CD4-positive, alpha-beta memory T cell (primary cell): ENCODE results near the gene SLC35A3. TPM values are rescaled to one million over a fixed set of nuclear protein-coding genes. Genes with fewer than 3 reads are reported as not detected.
A peak's percentile ranks its signal among the peaks of the same experiment; 100 is the strongest.

ENCODE experiments used
- CTCF ChIA-PET: fragments of 350-600 bp; sonication (Branson Sonifier 250); formaldehyde crosslinking; loops from one replicate; lab custom pipeline; 2021; ENCODE audit warnings: inconsistent platforms; ENCODE audit not compliant: partially characterized antibody; lab: Charles Lee
- POLR2A ChIA-PET: fragments of 350-600 bp; sonication (Branson Sonifier 250); formaldehyde crosslinking; loops from one replicate; lab custom pipeline; 2021; ENCODE audit not compliant: partially characterized antibody; lab: Charles Lee
- DNase-seq, 5 donors: peaks; one replicate each; pipeline versions ENCODE4 v3.0.0 to v3.0.0-alpha.2; 2020 to 2022; ENCODE audit warnings: mixed read lengths in 1 of 5
- H3K27ac ChIP-seq: one replicate; pipeline ENCODE4 v1.7.0; 2013; ENCODE audit warnings: low read depth, low read length
- H3K27me3 ChIP-seq: 2 replicates; pipeline ENCODE4 v1.7.0; 2013; ENCODE audit warnings: mild to moderate bottlenecking, low read length, moderate library complexity; ENCODE audit not compliant: insufficient read depth
- H3K36me3 ChIP-seq: 2 replicates; pipeline ENCODE4 v1.7.0; 2013; ENCODE audit warnings: mild to moderate bottlenecking, low read length, moderate library complexity; ENCODE audit not compliant: insufficient read depth
- H3K4me1 ChIP-seq: 2 replicates; pipeline ENCODE4 v1.7.0; 2013; ENCODE audit warnings: mild to moderate bottlenecking, low read length, moderate library complexity; ENCODE audit not compliant: insufficient read depth
- H3K4me3 ChIP-seq, 2 donors: one replicate each; pipeline ENCODE4 v1.7.0; 2013; ENCODE audit warnings: low read length in 2 of 2, mild to moderate bottlenecking in 1 of 2
- H3K9me3 ChIP-seq, 2 donors: one replicate each; pipeline ENCODE4 v1.7.0; 2013; ENCODE audit warnings: low read length in 2 of 2, control low read depth in 1 of 2; ENCODE audit not compliant: control insufficient read depth in 1 of 2
- H3K27ac Mint-ChIP-seq, 7 donors: one replicate each; pipeline ENCODE4 v1.8.0; 2020 to 2021; ENCODE audit warnings: mixed read lengths in 7 of 7, mild to moderate bottlenecking in 6 of 7, inconsistent platforms in 3 of 7, moderate library complexity in 3 of 7
- H3K27me3 Mint-ChIP-seq, 2 donors: one replicate each; pipeline ENCODE4 v1.8.0; 2020 to 2021; ENCODE audit warnings: mixed read lengths in 2 of 2
- H3K36me3 Mint-ChIP-seq, 2 donors: one replicate each; pipeline ENCODE4 v1.8.0; 2020 to 2021; ENCODE audit warnings: mixed read lengths in 2 of 2, inconsistent platforms in 1 of 2, mild to moderate bottlenecking in 1 of 2
- H3K4me1 Mint-ChIP-seq, 4 donors: one replicate each; pipeline ENCODE4 v1.8.0; 2020 to 2021; ENCODE audit warnings: mixed read lengths in 4 of 4, mild to moderate bottlenecking in 1 of 4
- H3K4me3 Mint-ChIP-seq, 8 donors: one replicate each; pipeline ENCODE4 v1.8.0; 2020 to 2021; ENCODE audit warnings: mixed read lengths in 8 of 8, mild to moderate bottlenecking in 7 of 8, moderate library complexity in 6 of 8, inconsistent platforms in 3 of 8
- H3K9me3 Mint-ChIP-seq, 8 donors: one replicate each; pipeline ENCODE4 v1.8.0; 2020 to 2021; ENCODE audit warnings: mixed read lengths in 8 of 8, mild to moderate bottlenecking in 5 of 8, inconsistent platforms in 3 of 8, moderate library complexity in 1 of 8
- intact Hi-C: fragments of 100-400 bp; cut with micrococcal nuclease; formaldehyde crosslinking; loops from one replicate; pipeline ENCODE4 v1.15.1; 2023
- polyA plus RNA-seq, 2 donors: library from polyadenylated mRNA; unstranded; fragments of 300-500 nt; fragmentation: Illumina TruSeq; gene quantifications; one replicate each; pipeline ENCODE4 v1.2.3, GENCODE V29; 2021
- total RNA-seq, 2 experiments: library from RNA; stranded (reverse); gene quantifications; one replicate each; pipeline ENCODE4 v1.2.3, GENCODE V29; 2021

Gene SLC35A3
- total and polyA plus RNA-seq, 4 experiments from 2014 or later: 9.0 to 31.5 (median 18.5) TPM

DNA sequence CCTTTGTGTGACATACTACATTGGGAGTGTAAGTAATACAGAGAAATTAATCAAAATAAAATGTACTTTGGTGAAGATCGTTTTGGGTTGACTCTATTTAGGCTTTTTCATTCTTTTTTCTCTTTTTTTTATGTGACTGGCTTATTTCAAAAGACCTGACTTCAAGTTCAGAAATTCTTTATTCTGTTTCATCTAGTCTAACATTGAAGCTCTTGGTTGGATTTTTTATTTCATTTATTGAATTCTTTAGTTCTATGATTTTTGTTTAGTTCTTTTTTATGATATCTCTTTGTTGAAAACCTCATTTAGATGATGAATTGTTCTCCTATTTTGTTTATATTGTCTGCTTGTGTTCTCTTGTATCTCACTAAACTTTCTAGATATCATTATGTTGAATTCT is 35.6 kb downstream of the SLC35A3 start:
- H3K4me3 Mint-ChIP-seq: no peak overlapping the region
- H3K4me1 Mint-ChIP-seq: peaks cover 4 to 20% (median 18%) of the 10 kb centered on the region in 4 donors
- POLR2A ChIA-PET: no interaction called here
- DNase-seq: no peak
- Histone ChIP-seq H3K36me3 (peaks cover 4% of the 10 kb centered on the region), H3K4me1 (no peaks in the 10 kb centered on the region), H3K9me3 (no peaks in the 10 kb centered on the region), H3K4me3 (no peak overlapping the region), H3K27ac (no peak overlapping the region), H3K27me3 (no peaks in the 10 kb centered on the region)
- no peak overlapping the region for H3K27ac Mint-ChIP-seq
- CTCF ChIA-PET: no interaction called here
- H3K36me3 Mint-ChIP-seq: peaks cover 51 to 70% of the 10 kb centered on the region in 2 donors
- peaks cover 0 to 23% (median 12%) of the 10 kb centered on the region in 8 donors for H3K9me3 Mint-ChIP-seq
- no peaks in the 10 kb centered on the region for H3K27me3 Mint-ChIP-seq
- intact Hi-C loops: no loop called here

DNA sequence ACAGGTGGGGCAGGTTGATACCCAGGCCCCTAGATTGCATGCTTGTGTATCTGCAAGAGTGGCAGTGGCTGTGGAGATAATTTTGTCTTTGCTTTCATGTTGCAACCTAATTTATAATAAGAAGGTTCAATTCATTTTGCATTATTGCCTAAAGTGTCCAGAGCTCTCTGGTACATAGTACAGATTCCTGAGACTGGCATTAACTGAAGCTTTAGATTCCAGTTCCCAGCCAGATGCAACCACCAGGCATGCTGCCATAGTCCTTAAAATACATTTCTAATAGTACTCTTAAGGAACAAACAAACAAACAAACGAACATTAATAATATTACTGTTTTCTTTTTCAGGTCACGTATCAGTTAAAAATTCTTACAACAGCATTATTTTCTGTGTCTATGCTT is 36.9 kb downstream of the SLC35A3 start:
- H3K9me3 ChIP-seq: no peaks in the 10 kb centered on the region
- H3K4me3 ChIP-seq: no peak overlapping the region
- no peak for DNase-seq
- ChIA-PET CTCF (no interaction called here), POLR2A (no interaction called here)
- H3K4me1 ChIP-seq: no peaks in the 10 kb centered on the region
- Mint-ChIP-seq H3K36me3 (peaks cover 41 to 57% of the 10 kb centered on the region in 2 donors), H3K4me3 (no peak overlapping the region), H3K27me3 (no peaks in the 10 kb centered on the region), H3K27ac (no peak overlapping the region), H3K9me3 (peaks cover 0 to 23% (median 12%) of the 10 kb centered on the region in 8 donors), H3K4me1 (peaks cover 0 to 17% (median 9%) of the 10 kb centered on the region in 4 donors)
- H3K27me3 ChIP-seq: no peaks in the 10 kb centered on the region
- H3K36me3 ChIP-seq: peaks cover 4% of the 10 kb centered on the region
- intact Hi-C loops: no loop called here
- H3K27ac ChIP-seq: no peak overlapping the region

DNA sequence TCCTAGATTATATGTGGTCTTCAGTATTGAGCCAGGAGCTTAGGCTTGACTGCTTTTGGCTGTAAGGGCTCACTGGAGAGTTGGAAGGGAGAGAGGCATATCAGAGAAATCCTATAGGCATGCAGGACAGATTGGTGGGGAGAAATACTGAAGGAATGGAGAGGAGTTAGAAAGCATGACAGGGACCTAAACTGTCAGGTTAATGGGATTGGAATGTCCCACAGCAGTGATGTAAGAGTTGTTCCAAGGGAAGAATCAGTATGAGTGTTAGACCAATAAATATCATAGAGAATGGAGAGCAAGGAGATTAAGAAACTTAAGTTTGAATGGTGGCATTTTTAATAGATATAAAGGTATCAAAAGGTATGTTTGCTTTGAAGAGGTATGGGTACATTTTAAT is 39.7 kb downstream of the SLC35A3 start:
- POLR2A ChIA-PET: no interaction called here

DNA sequence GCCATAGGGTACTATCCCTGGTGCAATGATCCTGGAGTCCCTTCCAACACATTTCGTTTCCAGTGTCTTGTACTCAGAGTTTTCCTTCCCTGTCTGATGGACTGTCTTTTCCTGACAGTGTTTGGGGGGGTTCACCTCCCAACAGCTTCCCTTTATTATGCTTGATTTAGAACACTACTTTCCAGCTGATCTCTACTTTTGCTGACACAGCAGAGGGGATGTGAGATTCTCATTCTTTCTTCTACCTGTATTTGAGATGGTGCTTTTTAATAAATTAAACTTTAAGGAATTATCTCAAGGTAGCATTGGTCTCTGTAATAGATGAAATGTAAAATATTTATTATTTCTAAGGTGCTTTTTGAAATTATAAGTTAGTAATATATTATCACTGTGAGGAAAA is 41.0 kb downstream of the SLC35A3 start:
- no peak overlapping the region for H3K27ac ChIP-seq
- peaks cover 4% of the 10 kb centered on the region for H3K36me3 ChIP-seq
- CTCF ChIA-PET: interaction anchor here (2.1 kb wide), 1 partner anchor 13 kb away, joined by 4 read pairs; no protein-coding TSS in a partner anchor
- H3K4me3 ChIP-seq: no peak overlapping the region
- POLR2A ChIA-PET: no interaction called here
- peaks cover 0 to 3% (median 2%) of the 10 kb centered on the region in 8 donors for H3K9me3 Mint-ChIP-seq
- H3K27ac Mint-ChIP-seq: peak overlapping the region in 1 of 7 donors; percentile 32
- no peaks in the 10 kb centered on the region for H3K4me1 ChIP-seq
- DNase-seq: no peak
- H3K36me3 Mint-ChIP-seq: peaks cover 24 to 32% of the 10 kb centered on the region in 2 donors
- H3K9me3 ChIP-seq: no peaks in the 10 kb centered on the region
- H3K27me3 Mint-ChIP-seq: no peaks in the 10 kb centered on the region
- H3K27me3 ChIP-seq: no peaks in the 10 kb centered on the region
- peaks cover 0 to 6% (median 0%) of the 10 kb centered on the region in 4 donors for H3K4me1 Mint-ChIP-seq
- no peak overlapping the region for H3K4me3 Mint-ChIP-seq
- intact Hi-C loops: no loop called here

More for the DNA sequence above, 39.7 kb downstream of the SLC35A3 start:
- Mint-ChIP-seq H3K27ac (peak overlapping the region in 1 of 7 donors; percentile 74), H3K4me3 (peak overlapping the region in 1 of 8 donors; percentile 22), H3K4me1 (peaks cover 0 to 8% (median 0%) of the 10 kb centered on the region in 4 donors), H3K27me3 (no peaks in the 10 kb centered on the region), H3K9me3 (peaks cover 0 to 15% (median 12%) of the 10 kb centered on the region in 8 donors), H3K36me3 (peaks cover 34 to 36% of the 10 kb centered on the region in 2 donors)
- peaks cover 4% of the 10 kb centered on the region for H3K36me3 ChIP-seq
- intact Hi-C loops: no loop called here
- CTCF ChIA-PET: interaction anchor here (2.1 kb wide), 1 partner anchor 11 kb away, joined by 4 read pairs; no protein-coding TSS in a partner anchor
- H3K4me1 ChIP-seq: no peaks in the 10 kb centered on the region
- no peak overlapping the region for H3K27ac ChIP-seq
- H3K9me3 ChIP-seq: no peaks in the 10 kb centered on the region
- no peak for DNase-seq
- no peaks in the 10 kb centered on the region for H3K27me3 ChIP-seq
- H3K4me3 ChIP-seq: no peak overlapping the region

DNA sequence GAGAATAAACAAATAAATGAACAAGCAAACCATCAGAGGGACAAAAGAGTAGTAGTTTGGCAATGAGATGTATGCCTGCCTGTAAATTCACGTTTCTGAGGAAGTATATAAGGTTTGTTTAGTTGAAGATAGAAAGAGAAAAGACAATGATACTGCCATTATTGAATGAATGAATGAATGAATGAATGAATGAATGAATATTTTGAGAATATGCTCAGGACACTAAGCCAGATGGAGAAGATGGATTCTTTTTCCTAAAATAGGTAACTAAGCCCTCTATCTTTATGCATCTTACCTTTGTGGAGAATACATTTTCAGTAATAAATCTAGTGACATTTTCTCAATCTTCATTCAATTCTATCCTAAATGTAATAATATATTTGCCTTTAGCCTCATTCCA is 49.4 kb downstream of the SLC35A3 start:
- no peaks in the 10 kb centered on the region for H3K27me3 Mint-ChIP-seq
- intact Hi-C loops: no loop called here
- DNase-seq: no peak
- no peak overlapping the region for H3K4me3 Mint-ChIP-seq
- no peak overlapping the region for H3K27ac Mint-ChIP-seq
- H3K36me3 ChIP-seq: no peaks in the 10 kb centered on the region
- no peaks in the 10 kb centered on the region for H3K4me1 ChIP-seq
- POLR2A ChIA-PET: no interaction called here
- peaks cover 0 to 2% (median 0%) of the 10 kb centered on the region in 4 donors for H3K4me1 Mint-ChIP-seq
- no peaks in the 10 kb centered on the region for H3K9me3 Mint-ChIP-seq
- CTCF ChIA-PET: no interaction called here
- no peaks in the 10 kb centered on the region for H3K9me3 ChIP-seq
- peaks cover 22 to 26% of the 10 kb centered on the region in 2 donors for H3K36me3 Mint-ChIP-seq
- no peaks in the 10 kb centered on the region for H3K27me3 ChIP-seq
- no peak overlapping the region for H3K4me3 ChIP-seq
- H3K27ac ChIP-seq: no peak overlapping the region

DNA sequence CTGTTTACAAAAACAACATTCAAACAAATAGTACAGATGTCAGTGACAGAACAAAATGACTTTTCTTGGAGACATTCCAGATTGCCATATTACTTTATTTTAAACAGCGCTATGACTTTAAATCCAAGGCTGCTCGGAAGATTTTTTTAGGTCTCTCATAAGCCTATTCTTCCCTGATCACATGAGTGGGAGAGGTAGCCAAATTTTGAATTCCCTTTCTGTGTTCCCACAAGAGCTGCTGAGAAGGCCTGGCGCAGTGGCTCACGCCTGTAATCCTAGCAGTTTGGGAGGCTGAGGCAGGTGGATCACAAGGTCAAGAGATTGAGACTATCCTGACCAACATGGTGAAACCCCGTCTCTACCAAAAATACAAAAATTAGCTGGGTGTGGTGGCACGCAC is 53.7 kb downstream of the SLC35A3 start:
- H3K4me1 Mint-ChIP-seq: peaks cover 0 to 3% (median 2%) of the 10 kb centered on the region in 4 donors
- no peak overlapping the region for H3K27ac ChIP-seq
- H3K27me3 ChIP-seq: no peaks in the 10 kb centered on the region
- no peaks in the 10 kb centered on the region for H3K27me3 Mint-ChIP-seq
- H3K36me3 ChIP-seq: no peaks in the 10 kb centered on the region
- CTCF ChIA-PET: no interaction called here
- no peak for DNase-seq
- H3K27ac Mint-ChIP-seq: no peak overlapping the region
- no peaks in the 10 kb centered on the region for H3K9me3 ChIP-seq
- H3K36me3 Mint-ChIP-seq: peaks cover 6 to 13% of the 10 kb centered on the region in 2 donors
- H3K4me3 ChIP-seq: no peak overlapping the region
- POLR2A ChIA-PET: no interaction called here
- H3K4me1 ChIP-seq: no peaks in the 10 kb centered on the region
- H3K4me3 Mint-ChIP-seq: no peak overlapping the region
- intact Hi-C loops: no loop called here
- no peaks in the 10 kb centered on the region for H3K9me3 Mint-ChIP-seq

DNA sequence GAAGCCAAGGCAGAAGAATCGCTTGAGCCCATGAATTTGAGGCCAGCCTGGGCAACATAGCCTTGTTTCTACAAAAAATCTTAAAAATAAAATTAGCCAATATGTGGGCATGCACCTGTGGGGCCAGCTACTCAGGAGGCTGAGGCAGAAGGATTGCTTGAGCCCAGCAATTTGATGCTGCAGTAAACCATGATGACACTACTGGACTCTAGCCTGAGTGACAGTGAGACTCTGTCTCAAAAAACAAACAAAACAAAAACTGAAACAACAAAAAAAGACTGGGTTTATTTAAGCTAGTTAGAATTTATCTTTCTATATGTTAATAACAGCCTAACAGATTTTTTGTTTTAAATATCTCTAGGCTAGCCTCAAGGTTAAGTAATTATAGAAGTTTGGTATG is 57.4 kb downstream of the SLC35A3 start:
- H3K4me1 ChIP-seq: no peaks in the 10 kb centered on the region
- H3K9me3 ChIP-seq: no peaks in the 10 kb centered on the region
- ChIA-PET POLR2A (no interaction called here), CTCF (interaction anchor here (0.9 kb wide), 1 partner anchor 16 kb away, joined by 3 read pairs; no protein-coding TSS in a partner anchor)
- H3K4me3 Mint-ChIP-seq: no peak overlapping the region
- no peak for DNase-seq
- intact Hi-C loops: no loop called here
- no peak overlapping the region for H3K4me3 ChIP-seq
- H3K36me3 ChIP-seq: no peaks in the 10 kb centered on the region
- H3K27ac Mint-ChIP-seq: peak overlapping the region in 1 of 7 donors; percentile 66
- no peaks in the 10 kb centered on the region for H3K27me3 ChIP-seq
- H3K4me1 Mint-ChIP-seq: peaks cover 0 to 10% (median 6%) of the 10 kb centered on the region in 4 donors
- H3K9me3 Mint-ChIP-seq: no peaks in the 10 kb centered on the region
- peaks cover 0 to 3% of the 10 kb centered on the region in 2 donors for H3K36me3 Mint-ChIP-seq
- H3K27me3 Mint-ChIP-seq: no peaks in the 10 kb centered on the region
- no peak overlapping the region for H3K27ac ChIP-seq
